Upper lobe of left lung (tissue), 6 donors: ENCODE data around the gene SDK1. TPM values are rescaled to one million over a fixed set of nuclear protein-coding genes. Genes with fewer than 3 reads are reported as not detected.

Experiments
- ATAC-seq, 2 donors: fragments of 200-7000 bp; cut with Tn5 transposase; one replicate each; pipeline ENCODE4 v1.9.1; 2022; ENCODE audit warnings: mild to moderate bottlenecking in 2 of 2, moderate library complexity in 2 of 2; ENCODE audit not compliant: low FRiP score in 2 of 2
- DNase-seq, 2 donors: peaks; one replicate each; pipeline ENCODE4 v3.0.0-alpha.2; 2019 to 2020
- H3K27ac ChIP-seq, 4 donors: fragments of 200-600 bp; sonication (generic); one replicate each; pipeline ENCODE4 v1.5.1; 2016 to 2019
- H3K27me3 ChIP-seq, 4 donors: fragments of 200-600 bp; sonication (generic); one replicate each; pipeline ENCODE4 v1.5.1; 2017 to 2019
- H3K36me3 ChIP-seq, 4 donors: fragments of 200-600 bp; sonication (generic); one replicate each; pipeline ENCODE4 v1.5.1; 2016 to 2019
- H3K4me1 ChIP-seq, 4 donors: fragments of 200-600 bp; sonication (generic); one replicate each; pipeline ENCODE4 v1.5.1; 2018 to 2019
- H3K4me3 ChIP-seq, 4 donors: fragments of 200-600 bp; sonication (generic); one replicate each; pipeline ENCODE4 v1.5.1; 2017 to 2019; ENCODE audit warnings: mild to moderate bottlenecking in 2 of 4, moderate library complexity in 1 of 4
- H3K9me3 ChIP-seq, 4 donors: fragments of 200-600 bp; sonication (generic); one replicate each; pipeline ENCODE4 v1.5.1; 2018 to 2019
- EP300 ChIP-seq, 4 donors: sonication (generic); formaldehyde crosslinking; IDR thresholded peaks; one replicate each; pipeline ENCODE4 v1.5.1; 2017; ENCODE audit warnings: antibody characterized with exemption in 4 of 4, control low read depth in 2 of 4
- POLR2A ChIP-seq, 4 donors: fragments of 450-650 bp; IDR thresholded peaks; one replicate each; pipeline ENCODE4 v1.5.1; 2016 to 2017; ENCODE audit warnings: antibody characterized with exemption in 4 of 4, mild to moderate bottlenecking in 2 of 4
- POLR2AphosphoS5 ChIP-seq, 2 donors: sonication (generic); formaldehyde crosslinking; IDR thresholded peaks; one replicate each; pipeline ENCODE4 v1.5.1; 2017; ENCODE audit warnings: antibody characterized with exemption in 2 of 2
- WGBS, 2 donors: methylation state at CpG; one replicate each; pipeline ENCODE4 v1.1.5; 2017 to 2018; 5-methylcytosine and 5-hydroxymethylcytosine counted together
- total RNA-seq, 6 donors: library from RNA; depleted of rRNA in 4 of 6; stranded (reverse); fragments of >200 nt in 4 of 6; gene quantifications; one replicate each; pipeline versions ENCODE4 v1.1.0 to v1.2.1, GENCODE V29; 2016 to 2021
- TF ChIP-seq, protein P1 (sequence below), 6 experiments: fragments of 450-650 bp in 4 of 6; fragments of 200-600 bp in 2 of 6; sonication (generic) in 2 of 6; IDR thresholded peaks; one replicate each; pipeline ENCODE4 v1.5.1; 2016 to 2019; ENCODE audit warnings: antibody characterized with exemption in 6 of 6
- donor health status: DM: no; HTN: no; CAD: no; lungs with moderate emphysema.
- donor health status: DM: no; HTN: yes; CAD: no; lungs with severe emphysema.

The SDK1 gene
- total RNA-seq, 6 donors from 2014 or later: 9.3 to 90.1 (median 11.8) TPM

DNA sequence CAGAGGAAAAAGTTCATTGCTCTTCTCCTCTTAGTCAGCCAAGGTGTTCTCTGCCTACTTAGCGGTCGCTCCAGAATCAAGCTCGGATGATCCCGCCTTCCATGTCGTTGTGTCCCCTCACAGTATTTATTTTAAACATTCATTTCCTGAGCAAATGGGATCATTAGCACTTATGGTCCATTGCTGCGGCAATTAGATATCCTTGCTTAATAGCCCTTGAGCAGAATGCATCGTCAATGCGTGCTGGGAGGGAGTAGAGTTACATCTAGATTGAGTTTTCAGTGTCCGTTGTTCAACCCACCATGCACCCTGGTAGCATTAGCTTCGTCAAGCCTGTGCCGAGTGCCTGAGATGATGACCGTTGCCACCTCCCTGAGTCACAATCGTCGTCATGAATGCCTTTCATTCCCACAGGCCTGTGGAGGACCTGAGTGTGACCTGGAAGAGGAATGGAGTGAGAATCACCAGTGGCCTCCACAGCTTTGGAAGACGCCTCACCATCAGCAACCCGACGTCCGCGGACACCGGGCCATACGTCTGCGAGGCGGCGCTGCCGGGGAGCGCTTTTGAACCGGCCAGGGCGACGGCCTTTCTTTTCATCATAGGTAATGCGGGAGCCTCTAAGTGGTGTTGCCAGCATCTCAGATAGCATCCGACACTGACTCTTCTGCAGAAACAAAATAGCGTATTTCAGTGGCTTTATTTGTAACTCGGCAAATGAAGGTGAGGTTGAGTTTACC is 650.4 kb downstream of the SDK1 start:
- no peaks in the 10 kb centered on the region for H3K4me1 ChIP-seq
- H3K27me3 ChIP-seq: no peaks in the 10 kb centered on the region
- no peak for ATAC-seq
- H3K36me3 ChIP-seq: no peaks in the 10 kb centered on the region
- WGBS, 2 donors: 95 to 98% methylated on average over 33 of the region's 33 CpGs
- H3K9me3 ChIP-seq: no peaks in the 10 kb centered on the region
- TF ChIP-seq POLR2A (IDR thresholded peaks at IDR 0.05): no peak
- TF ChIP-seq EP300 (IDR thresholded peaks at IDR 0.05): no peak
- TF ChIP-seq, protein P1, sequence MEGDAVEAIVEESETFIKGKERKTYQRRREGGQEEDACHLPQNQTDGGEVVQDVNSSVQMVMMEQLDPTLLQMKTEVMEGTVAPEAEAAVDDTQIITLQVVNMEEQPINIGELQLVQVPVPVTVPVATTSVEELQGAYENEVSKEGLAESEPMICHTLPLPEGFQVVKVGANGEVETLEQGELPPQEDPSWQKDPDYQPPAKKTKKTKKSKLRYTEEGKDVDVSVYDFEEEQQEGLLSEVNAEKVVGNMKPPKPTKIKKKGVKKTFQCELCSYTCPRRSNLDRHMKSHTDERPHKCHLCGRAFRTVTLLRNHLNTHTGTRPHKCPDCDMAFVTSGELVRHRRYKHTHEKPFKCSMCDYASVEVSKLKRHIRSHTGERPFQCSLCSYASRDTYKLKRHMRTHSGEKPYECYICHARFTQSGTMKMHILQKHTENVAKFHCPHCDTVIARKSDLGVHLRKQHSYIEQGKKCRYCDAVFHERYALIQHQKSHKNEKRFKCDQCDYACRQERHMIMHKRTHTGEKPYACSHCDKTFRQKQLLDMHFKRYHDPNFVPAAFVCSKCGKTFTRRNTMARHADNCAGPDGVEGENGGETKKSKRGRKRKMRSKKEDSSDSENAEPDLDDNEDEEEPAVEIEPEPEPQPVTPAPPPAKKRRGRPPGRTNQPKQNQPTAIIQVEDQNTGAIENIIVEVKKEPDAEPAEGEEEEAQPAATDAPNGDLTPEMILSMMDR (IDR thresholded peaks at IDR 0.05): no peak
- no peak for TF ChIP-seq POLR2AphosphoS5 (IDR thresholded peaks at IDR 0.05)
- H3K27ac ChIP-seq: no peak overlapping the region
- H3K4me3 ChIP-seq: no peak overlapping the region
- no peak for DNase-seq

DNA sequence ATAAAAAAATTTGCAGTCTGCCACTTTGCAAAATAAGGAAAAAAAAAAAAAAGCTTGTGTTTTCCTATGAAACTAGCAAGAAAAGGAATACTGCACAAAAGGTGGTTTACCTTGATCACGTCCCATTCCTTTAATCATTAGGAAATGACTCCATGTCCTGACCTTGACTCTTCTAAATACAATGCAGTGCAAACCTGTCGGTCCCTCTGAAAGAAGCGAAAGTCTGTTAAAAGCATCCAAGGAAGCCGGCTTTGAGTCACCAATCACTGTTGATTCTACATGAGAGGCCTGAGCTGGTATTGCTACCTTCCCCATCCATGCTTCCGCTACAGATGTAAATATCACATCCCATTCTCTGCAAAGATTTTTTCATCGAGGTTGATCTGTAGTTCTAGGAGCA is 652.1 kb downstream of the SDK1 start:
- no peak overlapping the region for H3K4me3 ChIP-seq
- DNase-seq (no peak), ATAC-seq (no peak)
- H3K27ac ChIP-seq: no peak overlapping the region
- 67 to 69% methylated on average over 6 of the region's 6 CpGs for WGBS, 2 donors
- H3K9me3 ChIP-seq: no peaks in the 10 kb centered on the region
- H3K36me3 ChIP-seq: no peaks in the 10 kb centered on the region
- H3K27me3 ChIP-seq: no peaks in the 10 kb centered on the region
- H3K4me1 ChIP-seq: no peaks in the 10 kb centered on the region
- no peak for TF ChIP-seq EP300 (IDR thresholded peaks at IDR 0.05)
- TF ChIP-seq, protein P1 (IDR thresholded peaks at IDR 0.05): no peak

DNA sequence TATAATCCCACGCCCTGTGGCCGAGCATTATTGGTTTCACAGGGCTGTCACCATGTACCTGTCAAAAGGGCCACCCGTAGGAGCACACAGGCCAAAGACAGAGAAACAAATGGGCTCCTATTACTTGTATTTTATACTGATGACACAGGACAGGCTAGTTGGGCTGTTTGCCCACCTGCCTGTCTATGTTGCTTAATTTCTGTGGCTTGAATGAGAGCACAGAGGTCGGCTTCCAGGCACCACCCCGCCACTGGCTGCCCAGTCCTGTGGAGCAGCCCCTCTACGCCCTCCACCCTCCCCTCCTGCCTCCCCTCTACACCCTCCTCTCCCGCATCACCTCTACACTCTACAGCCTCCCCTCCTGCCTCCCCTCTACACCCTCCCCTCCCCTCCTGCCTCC is 652.9 kb downstream of the SDK1 start:
- Histone ChIP-seq H3K27ac (no peak overlapping the region), H3K9me3 (no peaks in the 10 kb centered on the region), H3K4me3 (no peak overlapping the region), H3K27me3 (no peaks in the 10 kb centered on the region), H3K4me1 (no peaks in the 10 kb centered on the region), H3K36me3 (no peaks in the 10 kb centered on the region)
- ATAC-seq: no peak
- no peak for DNase-seq
- TF ChIP-seq POLR2AphosphoS5 (IDR thresholded peaks at IDR 0.05) (no peak), POLR2A (IDR thresholded peaks at IDR 0.05) (no peak), EP300 (IDR thresholded peaks at IDR 0.05) (no peak)
- 85 to 91% methylated on average over 5 to 7 of the region's 7 CpGs for WGBS, 2 donors

DNA sequence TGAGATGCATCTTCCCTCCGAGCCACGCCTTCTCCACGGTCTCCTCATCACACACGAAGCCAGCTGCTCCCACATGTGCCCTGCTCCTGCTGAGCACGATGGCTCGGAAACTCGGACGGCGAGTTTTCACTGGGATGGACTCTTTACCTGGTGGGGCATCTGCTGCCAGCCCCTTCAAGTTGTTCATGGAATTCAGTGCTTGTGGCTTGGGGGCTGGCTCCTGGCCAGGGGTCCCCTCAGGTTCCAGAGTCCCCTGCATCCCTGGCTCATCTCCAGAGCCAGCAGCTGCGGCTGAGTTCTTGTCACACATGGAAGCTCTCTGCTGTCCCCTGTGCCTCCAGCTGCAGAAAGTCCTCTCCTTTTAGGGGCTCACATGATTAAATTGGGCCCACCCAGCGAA is 654.0 kb downstream of the SDK1 start:
- no peak for ATAC-seq
- no peak overlapping the region for H3K27ac ChIP-seq
- H3K36me3 ChIP-seq: no peaks in the 10 kb centered on the region
- no peaks in the 10 kb centered on the region for H3K27me3 ChIP-seq
- no peak overlapping the region for H3K4me3 ChIP-seq
- DNase-seq: no peak
- no peaks in the 10 kb centered on the region for H3K9me3 ChIP-seq
- no peaks in the 10 kb centered on the region for H3K4me1 ChIP-seq
- 89 to 91% methylated on average over 10 to 11 of the region's 11 CpGs for WGBS, 2 donors
- TF ChIP-seq POLR2A (IDR thresholded peaks at IDR 0.05): no peak
- TF ChIP-seq POLR2AphosphoS5 (IDR thresholded peaks at IDR 0.05): no peak
- no peak for TF ChIP-seq EP300 (IDR thresholded peaks at IDR 0.05)
- TF ChIP-seq, protein P1 (IDR thresholded peaks at IDR 0.05): no peak

DNA sequence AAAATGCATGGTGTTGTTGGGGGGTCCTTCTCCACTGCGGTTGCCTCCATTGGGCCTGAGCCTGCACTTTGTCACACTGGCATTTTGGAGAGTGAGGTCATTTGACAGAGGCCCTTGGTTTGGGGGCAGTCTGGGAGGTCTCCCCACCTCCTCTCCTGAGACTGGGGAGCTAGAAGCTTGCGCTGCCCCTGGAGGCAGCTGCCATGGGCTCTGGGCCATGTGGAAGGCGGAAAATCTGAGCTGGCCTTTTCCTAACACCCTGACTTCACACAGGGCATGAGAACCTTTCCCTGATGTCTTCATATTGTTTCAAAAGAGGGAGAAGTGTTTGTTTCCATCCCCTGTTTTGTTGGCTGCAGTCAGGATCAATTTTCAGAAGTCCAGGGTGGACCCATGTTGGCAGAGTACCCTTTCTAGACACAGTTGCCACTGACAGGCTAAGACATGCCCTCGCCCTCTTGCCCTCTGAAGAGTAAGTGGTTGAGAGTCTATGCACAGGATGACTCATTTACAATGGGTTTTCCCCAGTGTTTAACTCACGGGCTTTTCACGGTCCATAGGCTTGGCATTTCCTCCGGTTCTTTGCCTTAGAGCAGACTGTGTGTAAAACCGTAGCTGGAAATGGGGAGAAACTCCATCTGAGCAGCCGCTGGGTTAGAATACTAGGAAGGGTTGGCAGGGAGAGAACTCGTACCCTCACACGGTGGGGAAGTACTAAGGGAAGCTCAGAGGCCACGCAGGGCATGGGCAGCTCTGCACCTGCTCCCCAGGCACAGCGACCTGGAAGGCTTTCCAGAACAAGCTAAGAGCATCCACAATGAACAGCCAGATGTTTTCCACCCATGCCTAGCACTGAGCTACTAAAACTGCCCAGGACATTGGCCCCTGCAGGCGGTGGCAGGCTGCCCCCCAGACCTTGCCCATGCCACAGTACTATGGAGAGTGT is 655.0 kb downstream of the SDK1 start:
- WGBS, 2 donors: 74 to 86% methylated on average over 11 to 14 of the region's 14 CpGs
- Histone ChIP-seq H3K9me3 (no peaks in the 10 kb centered on the region), H3K4me3 (no peak overlapping the region), H3K27me3 (no peaks in the 10 kb centered on the region), H3K4me1 (no peaks in the 10 kb centered on the region), H3K27ac (no peak overlapping the region), H3K36me3 (no peaks in the 10 kb centered on the region)
- peak in 1 of 2 donors; percentile 29 for ATAC-seq
- TF ChIP-seq POLR2AphosphoS5 (IDR thresholded peaks at IDR 0.05) (no peak), EP300 (IDR thresholded peaks at IDR 0.05) (no peak), POLR2A (IDR thresholded peaks at IDR 0.05) (no peak)
- TF ChIP-seq, protein P1 (IDR thresholded peaks at IDR 0.05): no peak
- no peak for DNase-seq
